ENCODE results near the gene PTPRJ.

Gene PTPRJ

DNA sequence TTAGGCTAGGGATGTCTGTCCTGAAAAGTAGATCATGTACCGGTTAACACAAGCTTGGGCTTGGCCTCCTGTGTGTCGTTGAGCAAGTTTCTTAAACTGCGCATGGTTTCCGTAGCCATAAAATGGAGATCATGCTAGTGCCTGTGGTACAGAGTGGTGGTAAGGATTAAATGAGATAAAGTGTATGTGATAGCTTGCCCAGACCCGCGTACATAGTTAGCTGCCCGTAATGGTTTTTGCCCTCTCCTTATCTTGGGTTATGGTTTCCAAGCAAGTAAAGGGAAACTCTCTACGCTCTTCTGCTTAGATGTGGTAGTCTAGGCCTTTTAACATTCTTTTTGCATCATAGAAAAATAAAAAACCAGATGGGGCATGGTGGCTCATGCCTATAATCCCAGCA, 11.0 kb upstream of the PTPRJ start:
- no peak for DNase-seq

- no peak for DNase-seq
Measured at GRCh38 chr11:47971501-47971900, 8.9 kb upstream of the PTPRJ start.

DNA sequence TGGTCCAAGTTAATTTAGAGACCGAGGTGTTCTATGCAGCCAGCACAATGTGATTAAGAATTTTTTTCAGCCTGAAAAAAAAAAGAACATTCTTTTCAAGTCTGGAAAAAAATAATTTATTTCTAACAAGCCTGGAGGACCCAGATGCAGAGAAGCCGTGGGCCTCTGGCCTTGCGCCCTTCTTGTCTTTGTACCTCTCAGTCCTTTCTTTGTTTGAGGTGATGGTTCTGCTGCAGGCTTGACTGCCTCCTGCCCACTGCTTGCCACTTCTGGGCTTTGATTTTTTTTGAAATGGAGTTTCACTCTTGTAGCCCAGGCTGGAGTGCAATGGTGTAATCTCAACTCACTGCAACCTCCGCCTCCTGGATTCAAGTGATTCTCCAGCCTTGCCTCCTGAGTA, 7.2 kb upstream of the PTPRJ start:
- DNase-seq: no peak

GRCh38 chr11:47976931-47977330, 3.4 kb upstream of the PTPRJ start:
- DNase-seq: no peak

- no peak for DNase-seq
Measured at GRCh38 chr11:47977623-47978022, 2.7 kb upstream of the PTPRJ start.

DNA sequence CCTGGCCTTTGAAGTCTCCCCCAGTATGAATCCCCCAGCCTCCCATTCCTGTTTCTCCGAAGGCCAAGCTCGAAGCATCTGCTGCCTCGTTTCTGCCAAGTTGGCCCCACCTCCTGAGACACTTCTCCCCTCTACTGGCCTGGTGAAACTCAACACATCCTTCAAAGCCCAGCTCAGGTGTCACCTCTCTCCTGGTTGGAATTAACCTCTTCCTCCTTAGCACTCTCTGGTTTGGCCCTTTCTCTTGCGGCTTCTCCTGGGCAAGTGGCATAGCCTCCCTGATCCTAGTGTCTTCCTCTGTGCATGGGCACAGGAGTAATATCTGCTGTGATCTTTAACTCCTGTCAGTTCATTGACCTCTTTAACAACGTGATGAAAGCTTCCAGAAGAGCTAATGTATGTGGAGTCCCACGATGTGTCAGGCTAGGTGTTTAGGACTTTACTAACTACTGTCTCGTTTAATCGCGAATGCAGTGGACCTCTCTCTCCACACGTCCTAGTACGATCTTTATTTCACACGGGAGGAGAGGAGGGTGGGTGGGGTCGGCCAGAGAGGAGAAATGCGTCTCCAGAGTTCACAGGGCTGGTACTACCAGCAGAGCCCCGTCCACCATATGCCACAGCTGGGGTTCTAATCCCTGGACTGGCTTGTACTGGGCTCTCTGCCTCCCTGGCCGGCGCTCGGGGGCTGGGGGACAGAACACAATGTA, 826 bp upstream of the PTPRJ start:
- DNase-seq: peak; percentile 52 to 71

- peak; percentile 36 to 71 for DNase-seq
Measured at GRCh38 chr11:47980907-47981621, 705 bp downstream of the PTPRJ start.

DNA sequence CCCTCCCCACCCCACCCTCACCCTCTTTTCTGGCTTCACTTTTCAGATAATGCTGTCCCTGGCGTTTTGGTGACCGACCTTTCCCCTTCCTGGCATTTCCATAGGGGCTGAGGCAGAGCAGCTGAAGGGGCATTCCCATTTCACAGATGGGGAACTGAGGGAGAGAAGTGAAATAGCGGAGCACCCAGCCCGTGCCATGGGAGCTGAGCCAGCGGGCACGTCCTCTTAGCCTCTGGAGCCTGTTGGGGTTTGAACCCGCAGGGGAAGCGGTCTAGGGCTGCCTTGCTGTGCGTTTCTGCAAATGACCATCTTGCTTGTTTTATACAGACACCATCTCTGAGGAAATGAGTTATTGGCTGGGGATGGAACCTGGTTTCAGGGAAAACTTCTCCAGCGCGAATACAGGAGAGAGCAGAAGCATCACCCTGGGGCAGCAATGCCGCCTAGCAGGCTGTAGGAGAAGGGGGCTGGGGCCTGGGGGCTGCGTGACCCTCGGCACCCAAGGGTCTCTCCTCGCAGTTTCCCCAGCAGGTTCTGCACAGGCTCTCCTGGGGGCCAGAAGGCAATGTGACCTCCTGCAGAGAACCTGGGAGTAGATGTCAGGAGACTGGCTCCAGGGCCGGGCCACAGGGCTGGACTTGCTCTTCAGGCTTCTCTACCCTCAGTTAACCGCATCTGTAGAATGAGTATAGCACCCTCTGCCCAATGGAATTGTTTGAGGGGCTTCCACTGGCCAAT, 1.5 kb downstream of the PTPRJ start:
- DNase-seq: peak in 1 of 2 experiments; percentile 68

- no peak for DNase-seq
Measured at GRCh38 chr11:47982616-47983015, 2.3 kb downstream of the PTPRJ start.

DNA sequence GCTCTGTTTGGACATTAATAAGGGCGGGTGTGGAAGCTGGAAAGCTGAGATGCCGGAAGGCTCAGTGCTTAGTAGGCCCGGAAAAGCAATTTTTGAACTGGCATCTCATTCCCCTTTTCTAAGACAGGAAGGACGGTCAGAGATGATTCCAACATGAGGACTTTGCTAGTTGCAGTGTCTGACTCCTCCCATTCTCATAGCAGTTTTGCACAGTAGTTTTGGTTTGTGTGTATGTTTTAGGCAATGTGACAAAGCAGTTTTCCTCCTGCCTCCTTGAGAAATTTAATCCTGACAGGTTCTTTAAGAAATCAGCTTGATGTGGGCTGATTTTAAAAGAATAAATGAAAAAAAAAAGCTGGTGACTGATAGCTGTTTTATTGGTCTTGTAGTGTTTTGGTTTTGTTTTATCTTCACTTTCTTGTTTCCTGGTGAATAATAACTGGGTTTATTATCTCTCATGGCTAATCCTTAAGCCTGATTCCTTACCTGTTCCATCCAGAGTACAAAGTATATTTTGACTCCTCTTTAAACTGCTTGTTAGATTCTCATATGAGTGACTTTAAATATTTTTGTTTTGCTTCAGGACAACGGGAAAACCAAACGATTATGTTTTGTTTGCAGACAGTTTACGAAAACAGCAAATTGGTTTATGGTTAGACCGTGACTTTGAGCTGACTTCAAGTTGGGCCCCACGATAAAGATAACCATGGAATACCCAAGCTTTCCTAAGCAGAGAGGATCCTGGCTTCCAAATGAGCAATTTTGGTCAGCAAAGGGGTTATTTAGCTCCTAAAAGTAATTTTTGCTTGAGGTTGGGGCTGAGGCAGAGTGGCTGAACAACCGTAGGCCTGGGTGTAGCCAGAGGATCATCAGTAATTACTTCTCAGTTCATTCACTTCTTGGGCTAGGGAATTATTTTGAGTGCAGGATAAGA, 3.4 kb downstream of the PTPRJ start:
- DNase-seq: peak in 1 of 2 experiments; percentile 44

DNA sequence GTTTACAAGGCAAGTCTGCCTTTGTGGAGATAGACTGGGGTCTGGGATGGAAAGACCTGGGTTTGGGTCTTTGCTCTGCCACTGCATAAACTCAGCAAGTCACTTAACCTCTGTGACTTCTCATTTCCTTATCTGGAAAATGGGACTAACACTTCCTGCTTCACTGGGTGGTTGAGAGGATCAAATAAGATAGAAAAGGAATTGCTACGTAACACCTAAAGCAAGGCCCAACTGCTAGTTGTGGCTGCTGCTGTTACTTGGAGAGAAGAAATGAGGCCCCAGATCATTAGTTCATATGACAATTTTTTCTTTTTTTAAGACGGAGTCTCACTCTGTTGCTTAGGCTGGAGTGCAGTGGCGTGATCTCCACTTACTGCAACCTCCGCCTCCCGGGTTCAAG, 5.9 kb downstream of the PTPRJ start:
- no peak for DNase-seq

DNA sequence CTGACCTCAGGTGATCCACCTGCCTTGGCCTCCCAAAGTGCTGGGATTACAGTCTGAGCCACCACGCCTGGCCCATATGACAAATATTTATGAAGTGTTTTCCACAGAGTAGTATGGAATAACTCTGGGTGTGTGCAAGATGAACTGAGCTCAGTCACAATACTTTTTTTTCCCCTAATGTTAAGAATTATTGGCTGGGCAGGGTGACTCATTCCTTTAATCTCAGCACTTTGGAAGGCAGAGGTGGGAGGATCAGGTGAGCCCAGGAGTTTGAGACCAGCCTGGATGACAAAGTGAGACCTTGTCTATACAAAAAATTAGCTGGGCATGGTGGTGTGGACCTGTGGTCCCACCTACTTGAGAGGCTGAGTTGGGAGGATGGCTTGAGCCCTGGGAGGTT, 6.4 kb downstream of the PTPRJ start:
- no peak for DNase-seq

- DNase-seq: peak in 1 of 2 experiments; percentile 83
Measured at GRCh38 chr11:47987310-47987709, 7.0 kb downstream of the PTPRJ start.

GRCh38 chr11:47987781-47988180, 7.4 kb downstream of the PTPRJ start:
- peak; percentile 92 to 94 for DNase-seq

DNA sequence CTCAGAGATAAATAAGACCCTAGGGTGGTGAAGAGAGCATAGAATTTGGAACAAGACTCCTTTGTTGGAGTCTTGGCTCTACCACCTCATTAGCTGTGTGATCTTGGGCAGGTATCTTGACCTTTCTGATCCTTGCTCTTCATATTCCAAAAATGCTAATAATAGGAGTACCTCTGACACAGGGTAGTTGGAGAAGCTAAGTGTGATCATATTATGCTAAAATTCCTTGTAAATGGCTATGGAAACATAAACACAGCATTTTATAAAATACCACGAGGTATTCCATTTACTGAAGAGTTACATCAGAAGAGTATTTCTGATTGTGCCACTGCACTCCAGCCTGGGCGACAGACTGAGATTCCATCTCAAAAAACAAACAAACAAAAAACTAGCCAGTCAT, 9.4 kb downstream of the PTPRJ start:
- no peak for DNase-seq

DNA sequence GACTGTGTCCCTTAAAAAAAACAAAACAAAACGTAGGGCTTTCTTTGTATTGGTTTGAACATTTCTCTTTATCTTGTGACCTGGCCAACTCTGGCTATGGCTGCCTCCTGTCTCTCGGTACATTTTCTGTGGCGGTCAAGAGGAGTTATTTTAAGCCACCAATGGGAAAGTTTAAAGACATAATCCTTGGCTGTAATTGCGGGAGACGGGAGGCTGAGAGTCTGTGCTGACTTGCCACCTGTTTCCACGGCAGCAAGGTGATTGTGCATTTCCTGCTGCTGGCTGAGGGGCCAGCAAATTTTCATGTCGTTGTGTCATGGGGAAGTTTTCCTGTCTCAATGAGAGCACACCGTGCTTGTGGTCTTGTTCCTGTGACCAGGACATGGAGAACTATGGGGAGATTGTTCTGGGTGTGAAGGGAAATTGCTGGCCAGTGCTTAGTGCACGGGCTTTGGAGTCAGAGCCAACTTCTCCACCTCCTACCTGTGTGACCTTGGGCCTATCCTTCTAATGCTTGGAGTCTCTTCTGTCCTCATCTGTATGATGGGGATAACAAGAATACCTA, 11.0 kb downstream of the PTPRJ start:
- peak; percentile 87 for DNase-seq

DNA sequence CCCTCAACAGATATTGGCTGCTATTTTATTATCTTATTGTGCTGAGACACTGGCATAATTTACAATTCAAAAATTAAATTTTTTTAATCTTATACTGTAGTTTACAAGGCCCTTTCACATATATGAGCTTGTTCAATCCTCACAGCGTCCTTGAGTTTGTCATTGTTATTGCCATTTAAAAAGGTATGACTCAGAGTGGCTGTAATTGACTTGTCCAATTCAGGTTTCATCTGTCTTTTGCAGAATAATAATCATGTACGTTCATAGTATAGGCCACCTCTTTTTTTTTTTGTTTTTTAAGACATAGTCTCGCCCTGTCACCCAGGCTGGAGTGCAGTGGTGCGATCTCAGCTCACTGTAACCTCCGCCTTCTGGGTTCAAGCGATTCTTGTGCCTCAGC, 11.5 kb downstream of the PTPRJ start:
- no peak for DNase-seq

- peak; percentile 25 to 69 for DNase-seq
Measured at GRCh38 chr11:47992959-47993820, 12.8 kb downstream of the PTPRJ start.

- no peak for DNase-seq
Measured at GRCh38 chr11:47994417-47994816, 14.1 kb downstream of the PTPRJ start.

DNA sequence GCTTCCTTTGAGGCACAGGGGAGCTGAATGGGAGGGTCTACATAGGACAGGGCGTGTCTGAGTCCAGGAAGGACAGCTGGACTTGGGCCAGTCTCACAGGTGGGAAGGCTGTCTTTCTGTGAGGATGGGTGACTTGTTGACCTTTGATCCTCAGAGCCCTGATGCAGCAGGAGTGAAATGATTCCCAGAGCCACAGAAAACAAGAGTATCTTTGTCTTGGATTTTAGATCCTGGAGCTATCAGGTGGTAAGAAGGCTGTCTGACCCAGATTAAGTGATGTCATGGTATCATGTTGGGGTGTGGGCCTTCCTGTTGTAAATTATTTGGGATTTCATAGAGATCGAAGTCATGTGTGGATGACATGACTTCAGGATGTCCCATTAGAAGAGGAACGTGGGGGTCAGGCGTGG, 15.0 kb downstream of the PTPRJ start:
- no peak for DNase-seq
